SK-N-MC (cell line): ENCODE results near the gene TMEM238L.

Experiments used
- DNase-seq: peaks from one replicate; pipeline ENCODE4 v3.0.0-alpha.2; 2011; ENCODE audit warnings: low read depth, low spot score
- H3K27ac ChIP-seq: fragments of 200-600 bp; sonication (generic); 2 replicates; pipeline ENCODE4 v1.5.1; 2016; ENCODE audit warnings: mixed run types
- H3K36me3 ChIP-seq: fragments of 200-600 bp; sonication (generic); 2 replicates; pipeline ENCODE4 v1.6.1; 2017; ENCODE audit warnings: antibody characterized with exemption, low read length, mixed read lengths; ENCODE audit not compliant: insufficient read depth
- H3K4me3 ChIP-seq: fragments of 200-600 bp; sonication (generic); 2 replicates; pipeline ENCODE4 v1.5.1; 2016
- H3K9ac ChIP-seq: fragments of 200-600 bp; sonication (generic); 2 replicates; pipeline ENCODE4 v1.8.0; 2017; ENCODE audit warnings: mixed run types, mixed read lengths; ENCODE audit not compliant: insufficient read length
- H3K9me3 ChIP-seq: fragments of 200-600 bp; sonication (generic); 2 replicates; pipeline ENCODE4 v1.6.1; 2017; ENCODE audit warnings: low read depth, mild to moderate bottlenecking, antibody characterized with exemption, low read length, moderate library complexity, mixed read lengths
- EZH2 ChIP-seq: fragments of 200-600 bp; sonication (generic); IDR thresholded peaks from one replicate; pipeline ENCODE4 v1.6.1; 2017; ENCODE audit warnings: antibody characterized with exemption
- FOXP2 ChIP-seq: optimal IDR thresholded peaks from 2 replicates; pipeline ENCODE3; 2011; ENCODE audit warnings: mild to moderate bottlenecking, moderate library complexity; ENCODE audit not compliant: insufficient read depth; ENCODE audit errors: extremely low read length, control extremely low read depth
- POLR2AphosphoS5 ChIP-seq: IDR thresholded peaks from 2 replicates; pipeline ENCODE4 v1.6.1; 2012; ENCODE audit warnings: mild to moderate bottlenecking, low read depth, low read length, borderline replicate concordance

The TMEM238L gene

DNA sequence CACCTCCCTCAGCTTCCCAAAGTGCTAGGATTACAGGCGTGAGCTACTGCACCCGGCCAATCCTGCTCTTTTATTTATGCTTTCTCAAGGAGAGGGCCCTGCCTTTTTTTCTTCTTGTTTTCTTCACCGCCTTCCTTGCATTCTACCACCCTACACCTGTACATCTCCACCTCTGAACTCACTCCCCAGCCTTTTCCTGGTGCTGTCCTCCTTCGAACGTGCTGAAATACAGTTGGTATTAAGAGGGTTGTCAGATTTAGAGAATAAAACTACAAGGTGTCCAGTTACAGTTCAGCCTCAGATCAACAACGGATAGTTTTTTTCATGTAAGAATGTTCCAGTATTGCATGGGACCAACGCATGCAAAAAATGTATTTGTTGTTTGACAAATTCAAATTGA, 32.2 kb upstream of the TMEM238L start:
- TF ChIP-seq POLR2AphosphoS5 = no peak
- TF ChIP-seq EZH2 = no peak
- no peak for TF ChIP-seq FOXP2
- DNase-seq = no peak

DNA sequence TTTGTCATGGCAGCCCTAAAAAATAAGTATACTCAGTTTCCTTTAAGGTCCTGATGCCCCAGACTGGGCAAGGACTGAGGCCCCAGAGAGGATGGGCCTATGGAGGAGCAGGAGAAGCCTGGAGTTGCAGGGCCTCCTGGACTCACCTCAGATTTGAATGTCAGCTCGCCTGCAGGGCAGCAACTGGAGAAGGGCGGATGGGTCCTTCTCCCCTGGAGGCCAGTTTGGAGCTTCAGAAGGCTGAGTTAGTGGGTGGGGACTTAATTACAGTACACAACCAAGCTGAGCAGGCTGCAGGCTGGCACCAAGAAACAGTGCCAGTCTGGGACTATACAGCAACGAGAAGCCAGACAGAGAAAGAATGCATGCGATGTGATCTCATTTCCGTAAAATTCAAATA, 27.8 kb upstream of the TMEM238L start:
- Histone ChIP-seq H3K9me3 (no peaks in the 10 kb centered on the region), H3K27ac (no peak overlapping the region), H3K9ac (no peak overlapping the region), H3K4me3 (no peak overlapping the region), H3K36me3 (no peaks in the 10 kb centered on the region)
- no peak for DNase-seq
- TF ChIP-seq POLR2AphosphoS5 (no peak), FOXP2 (no peak), EZH2 (no peak)

More for the DNA sequence above, 32.2 kb upstream of the TMEM238L start:
- H3K9ac ChIP-seq = no peak overlapping the region
- H3K9me3 ChIP-seq = no peaks in the 10 kb centered on the region
- H3K36me3 ChIP-seq = no peaks in the 10 kb centered on the region
- H3K27ac ChIP-seq = no peak overlapping the region
- H3K4me3 ChIP-seq = no peak overlapping the region

DNA sequence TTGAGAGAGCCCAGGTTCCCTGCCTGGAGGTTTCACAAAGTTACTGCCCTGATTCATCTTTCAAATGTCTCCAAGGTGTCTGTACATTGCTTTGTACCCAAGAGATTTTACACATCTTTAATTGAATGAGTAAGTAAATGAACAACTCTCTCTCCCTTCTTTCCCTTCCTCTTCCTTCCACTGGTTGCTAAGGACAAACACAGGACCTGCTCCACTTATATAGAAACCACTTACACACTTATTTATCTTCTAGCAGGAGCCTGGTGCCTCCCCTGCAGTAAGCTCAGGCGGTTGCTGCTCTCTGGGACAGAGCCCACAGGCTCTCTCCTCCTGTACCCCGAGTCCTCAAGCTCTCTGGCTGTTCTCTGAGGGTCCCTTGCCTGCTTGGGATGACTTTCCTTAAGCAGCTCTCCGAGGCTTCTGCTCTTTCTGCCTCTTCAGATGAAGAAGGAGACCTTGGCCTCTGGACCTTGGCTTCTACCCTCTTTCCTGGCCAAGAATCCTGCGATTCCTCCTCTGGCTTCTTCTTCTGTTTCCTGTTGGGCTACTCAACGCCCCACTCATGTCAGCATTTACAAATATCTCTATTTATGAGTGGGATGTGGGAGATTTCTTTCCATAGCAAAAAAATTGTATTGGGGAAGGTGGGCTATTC, 24.1 kb upstream of the TMEM238L start:
- Histone ChIP-seq H3K27ac (no peak overlapping the region), H3K4me3 (no peak overlapping the region), H3K9me3 (no peaks in the 10 kb centered on the region), H3K36me3 (no peaks in the 10 kb centered on the region), H3K9ac (no peak overlapping the region)
- TF ChIP-seq POLR2AphosphoS5 = no peak
- no peak for TF ChIP-seq FOXP2
- no peak for TF ChIP-seq EZH2
- no peak for DNase-seq

- no peak for TF ChIP-seq FOXP2
- TF ChIP-seq EZH2 = no peak
- no peak for TF ChIP-seq POLR2AphosphoS5
- H3K27ac ChIP-seq = no peak overlapping the region
- H3K9me3 ChIP-seq = no peaks in the 10 kb centered on the region
- no peak overlapping the region for H3K4me3 ChIP-seq
- H3K9ac ChIP-seq = no peak overlapping the region
- no peak for DNase-seq
- no peaks in the 10 kb centered on the region for H3K36me3 ChIP-seq
Observed at GRCh38 chr17:10824874-10825273, 21.0 kb upstream of the TMEM238L start.

- TF ChIP-seq EZH2 (no peak), POLR2AphosphoS5 (no peak), FOXP2 (no peak)
- no peak overlapping the region for H3K27ac ChIP-seq
- DNase-seq = no peak
- no peak overlapping the region for H3K4me3 ChIP-seq
- no peaks in the 10 kb centered on the region for H3K36me3 ChIP-seq
- no peak overlapping the region for H3K9ac ChIP-seq
- H3K9me3 ChIP-seq = no peaks in the 10 kb centered on the region
Observed at GRCh38 chr17:10821770-10822169, 17.9 kb upstream of the TMEM238L start.

- Histone ChIP-seq H3K9me3 (no peaks in the 10 kb centered on the region), H3K9ac (no peak overlapping the region), H3K4me3 (no peak overlapping the region), H3K27ac (no peak overlapping the region), H3K36me3 (no peaks in the 10 kb centered on the region)
- DNase-seq = no peak
- TF ChIP-seq FOXP2 = no peak
- no peak for TF ChIP-seq POLR2AphosphoS5
- no peak for TF ChIP-seq EZH2
Observed at GRCh38 chr17:10821054-10821453, 17.2 kb upstream of the TMEM238L start.

GRCh38 chr17:10815319-10815718, 11.4 kb upstream of the TMEM238L start:
- H3K9ac ChIP-seq = no peak overlapping the region
- H3K36me3 ChIP-seq = no peaks in the 10 kb centered on the region
- H3K27ac ChIP-seq = no peak overlapping the region
- DNase-seq = no peak
- no peaks in the 10 kb centered on the region for H3K9me3 ChIP-seq
- TF ChIP-seq POLR2AphosphoS5 (no peak), FOXP2 (no peak), EZH2 (no peak)
- H3K4me3 ChIP-seq = no peak overlapping the region

DNA sequence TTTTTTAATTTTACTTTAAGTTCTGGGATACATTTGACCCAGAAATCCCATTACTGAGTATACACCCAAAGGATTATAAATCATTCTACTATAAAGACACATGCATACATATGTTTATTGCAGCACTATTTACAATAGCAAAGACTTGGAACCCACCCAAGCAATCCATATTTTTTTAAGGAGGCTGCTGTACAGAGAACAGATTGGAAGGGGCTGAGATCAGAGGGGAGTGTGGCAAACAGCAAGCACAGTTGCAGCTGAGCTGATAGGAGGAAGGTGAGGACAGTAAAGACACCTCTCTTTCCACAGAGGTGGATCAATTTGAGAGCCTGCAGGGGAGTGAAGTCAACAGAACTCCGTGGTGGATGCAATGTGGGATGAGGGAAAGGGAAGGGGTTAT, 10.2 kb upstream of the TMEM238L start:
- Histone ChIP-seq H3K4me3 (no peak overlapping the region), H3K9ac (no peak overlapping the region), H3K9me3 (no peaks in the 10 kb centered on the region), H3K36me3 (no peaks in the 10 kb centered on the region), H3K27ac (no peak overlapping the region)
- no peak for DNase-seq
- TF ChIP-seq FOXP2 = no peak
- no peak for TF ChIP-seq EZH2
- TF ChIP-seq POLR2AphosphoS5 = no peak

GRCh38 chr17:10812674-10813073, 8.8 kb upstream of the TMEM238L start:
- DNase-seq = no peak
- TF ChIP-seq FOXP2 (no peak), POLR2AphosphoS5 (no peak), EZH2 (no peak)
- no peak overlapping the region for H3K27ac ChIP-seq
- no peak overlapping the region for H3K9ac ChIP-seq
- no peaks in the 10 kb centered on the region for H3K36me3 ChIP-seq
- no peak overlapping the region for H3K4me3 ChIP-seq
- no peaks in the 10 kb centered on the region for H3K9me3 ChIP-seq
